Measurements from ENCODE around the gene MVK.

MVK gene

DNA sequence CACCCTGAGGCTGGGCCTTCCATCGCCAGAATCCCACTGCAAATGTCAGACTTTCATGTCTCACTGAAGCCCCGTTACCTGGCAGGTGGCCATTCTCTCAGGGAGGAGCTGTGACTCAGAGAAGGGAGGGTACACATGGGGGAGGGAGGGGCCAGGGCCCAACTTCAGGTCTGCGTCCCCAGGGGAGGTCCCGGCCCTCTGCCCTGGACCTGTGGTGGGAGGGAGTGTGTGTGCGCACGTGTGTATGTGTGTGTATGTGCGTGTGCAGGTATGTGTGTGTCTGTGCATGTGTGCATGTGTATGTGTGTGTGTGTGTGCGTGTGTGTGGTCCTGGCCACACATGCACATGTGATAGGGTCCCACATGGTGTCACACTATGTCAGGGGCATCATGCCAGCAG is 50.9 kb downstream of the MVK start:
- no peaks in the 10 kb centered on the region for H3K9me3 Mint-ChIP-seq
- DNase-seq (ENCODE audit: low spot score in 2 of 2) (no peak), ATAC-seq (ENCODE audit: low read depth) (no peak)
- H3K27ac Mint-ChIP-seq, result no peak overlapping the region
- no peaks in the 10 kb centered on the region for H3K36me3 Mint-ChIP-seq
- peaks cover 27% of the 10 kb centered on the region for H3K27me3 Mint-ChIP-seq
- H3K4me1 Mint-ChIP-seq, result peaks cover 5% of the 10 kb centered on the region
- no peak overlapping the region for H3K4me3 Mint-ChIP-seq

- no peaks in the 10 kb centered on the region for H3K36me3 Mint-ChIP-seq
- ATAC-seq (ENCODE audit: low read depth) (no peak), DNase-seq (ENCODE audit: low spot score in 2 of 2) (no peak)
- H3K4me3 Mint-ChIP-seq, result no peak overlapping the region
- no peaks in the 10 kb centered on the region for H3K9me3 Mint-ChIP-seq
- no peak overlapping the region for H3K27ac Mint-ChIP-seq
- H3K27me3 Mint-ChIP-seq, result peaks cover 28% of the 10 kb centered on the region
- peaks cover 5% of the 10 kb centered on the region for H3K4me1 Mint-ChIP-seq
Observed at GRCh38 chr12:109625131-109625559, 51.6 kb downstream of the MVK start.

DNA sequence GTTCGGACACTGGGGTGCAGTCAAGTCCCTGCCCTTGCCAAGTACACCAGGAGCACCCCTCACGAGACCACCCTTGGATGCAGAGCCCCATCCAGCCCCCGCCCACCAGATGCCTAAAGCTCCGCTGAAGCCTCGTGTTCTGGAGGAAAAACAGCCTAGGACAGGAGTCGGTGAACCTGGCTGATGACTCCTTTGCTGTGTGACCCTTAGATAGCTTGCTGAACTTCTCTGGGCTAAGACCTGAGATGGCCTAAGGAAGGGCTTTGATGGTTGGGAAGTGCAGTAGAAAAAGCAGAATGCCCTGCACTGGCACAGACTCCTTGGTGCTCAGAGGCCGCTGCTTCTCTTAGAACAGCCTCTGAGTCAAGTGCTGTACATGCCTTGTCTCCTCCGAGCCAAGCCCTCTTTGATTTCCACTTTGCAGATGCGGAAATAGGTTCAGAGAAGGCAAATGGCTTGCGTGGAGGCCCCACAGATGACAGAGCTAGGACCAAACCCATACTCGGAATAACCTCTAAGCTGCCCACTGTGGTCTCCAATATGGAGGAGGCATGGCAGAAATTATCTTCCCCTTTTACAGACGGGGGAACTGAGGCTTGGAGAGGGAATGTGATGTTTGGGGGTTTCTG is 52.3 kb downstream of the MVK start:
- no peaks in the 10 kb centered on the region for H3K9me3 Mint-ChIP-seq
- peaks cover 34% of the 10 kb centered on the region for H3K27me3 Mint-ChIP-seq
- no peak overlapping the region for H3K27ac Mint-ChIP-seq
- no peaks in the 10 kb centered on the region for H3K36me3 Mint-ChIP-seq
- ATAC-seq (ENCODE audit: low read depth), result no peak
- H3K4me1 Mint-ChIP-seq, result peaks cover 5% of the 10 kb centered on the region
- H3K4me3 Mint-ChIP-seq, result no peak overlapping the region
- DNase-seq (ENCODE audit: low spot score in 2 of 2), result no peak

DNA sequence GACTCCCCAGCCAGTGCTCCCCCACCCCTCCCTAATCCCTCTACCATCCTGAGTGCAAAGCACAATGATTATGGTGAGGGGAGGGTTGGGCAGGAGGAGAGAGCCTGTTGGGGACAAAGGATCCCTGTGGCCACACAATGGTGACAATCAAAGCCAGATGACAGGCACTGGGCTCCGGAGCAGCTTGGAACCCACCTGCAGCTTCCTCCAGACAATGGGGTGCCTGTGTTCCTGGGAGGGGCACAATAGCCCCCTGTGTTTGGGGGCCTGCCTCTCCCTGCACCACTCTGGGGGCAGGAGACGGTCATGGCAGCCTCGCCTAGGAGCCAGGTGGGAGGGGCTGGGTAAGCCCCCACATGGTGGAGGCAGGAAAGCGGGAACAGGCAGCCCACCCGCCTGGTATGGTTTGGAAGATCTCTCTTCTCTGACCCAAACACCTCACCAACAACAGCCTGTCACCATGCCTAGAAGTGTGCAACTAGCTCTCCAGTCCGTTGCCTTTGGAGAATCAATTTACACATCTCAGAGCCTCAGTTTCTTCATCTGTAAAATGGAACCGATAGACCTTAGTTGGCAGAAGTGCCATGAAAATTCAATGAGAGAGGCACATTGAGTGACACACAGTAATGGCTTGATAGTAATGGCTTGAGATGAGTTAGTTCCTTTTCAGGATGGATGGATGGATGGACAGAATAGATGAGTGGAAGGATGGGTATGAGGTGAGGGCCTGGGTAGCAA is 53.0 kb downstream of the MVK start:
- no peaks in the 10 kb centered on the region for H3K36me3 Mint-ChIP-seq
- no peak for DNase-seq (ENCODE audit: low spot score in 2 of 2)
- H3K4me3 Mint-ChIP-seq, result no peak overlapping the region
- H3K27me3 Mint-ChIP-seq, result peaks cover 32% of the 10 kb centered on the region
- H3K9me3 Mint-ChIP-seq, result no peaks in the 10 kb centered on the region
- no peak overlapping the region for H3K27ac Mint-ChIP-seq
- peaks cover 5% of the 10 kb centered on the region for H3K4me1 Mint-ChIP-seq
- no peak for ATAC-seq (ENCODE audit: low read depth)

- H3K4me1 Mint-ChIP-seq, result no peaks in the 10 kb centered on the region
- DNase-seq (ENCODE audit: low spot score in 2 of 2) (no peak), ATAC-seq (ENCODE audit: low read depth) (no peak)
- H3K27me3 Mint-ChIP-seq, result peaks cover 30% of the 10 kb centered on the region
- H3K4me3 Mint-ChIP-seq, result no peak overlapping the region
- no peaks in the 10 kb centered on the region for H3K9me3 Mint-ChIP-seq
- H3K27ac Mint-ChIP-seq, result no peak overlapping the region
- H3K36me3 Mint-ChIP-seq, result no peaks in the 10 kb centered on the region
Observed at GRCh38 chr12:109627633-109628032, 54.0 kb downstream of the MVK start.

DNA sequence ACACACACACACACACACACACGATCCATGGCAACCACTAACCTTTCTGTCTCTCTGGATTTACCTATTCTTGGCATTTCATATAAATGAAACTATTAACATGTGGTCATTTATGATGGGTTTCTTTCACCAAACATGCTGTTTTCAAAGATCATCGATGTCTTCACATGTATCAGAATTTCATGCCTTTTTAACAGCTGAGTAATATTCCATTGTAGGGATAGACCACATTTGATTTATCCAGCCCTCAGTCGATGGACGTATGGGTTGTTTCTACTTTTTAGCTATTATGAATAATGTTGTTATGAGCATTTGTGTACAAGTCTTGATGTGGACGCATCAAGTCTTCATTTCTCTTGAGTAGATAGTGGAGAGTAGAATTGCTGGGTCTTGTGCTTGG is 56.5 kb downstream of the MVK start:
- no peak for DNase-seq (ENCODE audit: low spot score in 2 of 2)
- peaks cover 24% of the 10 kb centered on the region for H3K27me3 Mint-ChIP-seq
- no peak overlapping the region for H3K27ac Mint-ChIP-seq
- H3K4me3 Mint-ChIP-seq, result no peak overlapping the region
- no peaks in the 10 kb centered on the region for H3K36me3 Mint-ChIP-seq
- H3K9me3 Mint-ChIP-seq, result peaks cover 6% of the 10 kb centered on the region
- no peaks in the 10 kb centered on the region for H3K4me1 Mint-ChIP-seq
- ATAC-seq (ENCODE audit: low read depth), result no peak

DNA sequence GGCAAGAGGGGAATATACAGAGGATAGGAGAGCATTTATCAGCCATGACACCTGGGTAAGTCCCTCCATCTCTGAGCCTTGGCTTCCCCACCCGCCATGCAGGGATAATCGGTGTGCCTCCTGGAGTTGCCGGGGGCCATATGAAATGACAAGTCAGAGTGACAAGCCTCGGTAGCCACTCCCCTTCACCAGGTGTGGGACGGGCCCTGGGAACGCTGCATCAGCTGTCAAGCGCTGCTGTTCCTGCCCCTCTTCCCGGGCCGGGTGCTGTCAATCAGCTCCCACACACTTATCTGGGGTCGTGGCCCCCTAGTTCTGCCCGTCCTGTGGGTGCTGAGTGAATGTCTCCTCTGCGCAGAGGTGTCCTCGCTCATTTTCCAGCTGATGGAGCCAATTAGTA is 57.2 kb downstream of the MVK start:
- ATAC-seq (ENCODE audit: low read depth) (no peak), DNase-seq (ENCODE audit: low spot score in 2 of 2) (no peak)
- no peaks in the 10 kb centered on the region for H3K4me1 Mint-ChIP-seq
- H3K36me3 Mint-ChIP-seq, result no peaks in the 10 kb centered on the region
- peaks cover 6% of the 10 kb centered on the region for H3K9me3 Mint-ChIP-seq
- peaks cover 21% of the 10 kb centered on the region for H3K27me3 Mint-ChIP-seq
- no peak overlapping the region for H3K4me3 Mint-ChIP-seq
- no peak overlapping the region for H3K27ac Mint-ChIP-seq

GRCh38 chr12:109631302-109631701 is 57.7 kb downstream of the MVK start:
- Mint-ChIP-seq H3K27me3 (peaks cover 21% of the 10 kb centered on the region), H3K27ac (no peak overlapping the region), H3K4me3 (no peak overlapping the region), H3K4me1 (no peaks in the 10 kb centered on the region), H3K36me3 (no peaks in the 10 kb centered on the region), H3K9me3 (peaks cover 6% of the 10 kb centered on the region)
- ATAC-seq (ENCODE audit: low read depth) (no peak), DNase-seq (ENCODE audit: low spot score in 2 of 2) (no peak)

DNA sequence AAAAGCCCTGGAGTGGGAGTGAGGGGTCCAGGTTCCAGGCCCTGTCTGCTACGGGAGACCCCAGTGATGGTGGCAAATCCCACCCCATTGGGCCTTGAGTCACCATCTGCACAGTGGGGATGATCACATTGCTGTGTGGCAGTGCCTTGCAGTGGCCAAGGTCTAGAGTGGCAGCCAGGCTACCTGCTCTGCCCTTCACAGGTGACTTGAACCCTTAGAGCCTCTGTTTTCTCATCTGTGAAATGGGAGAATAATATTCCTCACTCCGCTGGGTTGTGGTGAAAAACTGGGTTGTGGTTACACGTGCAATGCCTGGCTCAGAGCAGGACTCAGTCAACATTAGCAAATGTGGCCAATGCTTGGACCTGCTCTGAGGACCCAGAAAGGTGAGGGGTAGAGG is 58.2 kb downstream of the MVK start:
- Mint-ChIP-seq H3K9me3 (peaks cover 6% of the 10 kb centered on the region), H3K4me1 (no peaks in the 10 kb centered on the region), H3K4me3 (no peak overlapping the region), H3K27me3 (peaks cover 20% of the 10 kb centered on the region), H3K27ac (no peak overlapping the region), H3K36me3 (no peaks in the 10 kb centered on the region)
- ATAC-seq (ENCODE audit: low read depth) (no peak), DNase-seq (ENCODE audit: low spot score in 2 of 2) (no peak)

DNA sequence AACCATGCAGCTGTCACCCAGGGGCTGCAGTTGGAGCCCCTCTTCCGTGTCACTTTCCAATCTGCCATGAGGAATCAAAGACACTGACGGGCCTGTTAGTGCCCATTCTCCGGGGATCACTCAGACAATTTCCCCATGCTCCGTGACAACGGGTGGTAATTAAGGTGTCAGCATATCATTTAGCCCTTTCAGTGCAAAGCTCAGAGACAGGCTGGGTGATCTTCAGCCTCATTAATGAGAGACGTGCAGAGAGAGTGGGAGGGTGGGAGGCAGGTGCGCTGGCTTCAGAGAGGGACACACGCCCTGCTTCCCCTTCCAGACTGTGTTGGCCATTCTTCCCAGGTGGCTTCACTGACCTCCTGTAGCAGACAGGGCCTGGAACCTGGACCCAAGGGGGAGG is 58.7 kb downstream of the MVK start:
- H3K4me3 Mint-ChIP-seq, result no peak overlapping the region
- H3K9me3 Mint-ChIP-seq, result peaks cover 6% of the 10 kb centered on the region
- no peak overlapping the region for H3K27ac Mint-ChIP-seq
- no peaks in the 10 kb centered on the region for H3K4me1 Mint-ChIP-seq
- no peak for DNase-seq (ENCODE audit: low spot score in 2 of 2)
- peaks cover 18% of the 10 kb centered on the region for H3K27me3 Mint-ChIP-seq
- ATAC-seq (ENCODE audit: low read depth), result no peak
- H3K36me3 Mint-ChIP-seq, result no peaks in the 10 kb centered on the region

DNA sequence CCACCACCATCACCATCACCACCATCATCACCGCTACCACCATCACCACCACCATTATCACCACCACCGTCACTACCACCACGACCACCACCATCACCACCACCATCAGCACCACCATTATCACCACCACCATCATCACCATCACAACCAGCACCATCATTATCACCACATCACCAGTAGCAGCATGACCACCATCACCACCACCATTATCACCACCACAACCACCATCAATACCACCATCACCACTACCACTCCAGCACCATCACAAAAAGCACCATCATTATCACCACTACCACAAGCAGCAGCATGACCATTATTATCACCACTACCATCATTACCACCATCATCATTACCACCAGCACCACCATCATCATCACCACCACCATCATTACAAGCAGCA is 62.1 kb downstream of the MVK start:
- no peak overlapping the region for H3K27ac Mint-ChIP-seq
- H3K4me1 Mint-ChIP-seq, result no peaks in the 10 kb centered on the region
- H3K4me3 Mint-ChIP-seq, result no peak overlapping the region
- no peak for DNase-seq (ENCODE audit: low spot score in 2 of 2)
- peaks cover 6% of the 10 kb centered on the region for H3K9me3 Mint-ChIP-seq
- peaks cover under 1% of the 10 kb centered on the region for H3K27me3 Mint-ChIP-seq
- no peak for ATAC-seq (ENCODE audit: low read depth)
- no peaks in the 10 kb centered on the region for H3K36me3 Mint-ChIP-seq

DNA sequence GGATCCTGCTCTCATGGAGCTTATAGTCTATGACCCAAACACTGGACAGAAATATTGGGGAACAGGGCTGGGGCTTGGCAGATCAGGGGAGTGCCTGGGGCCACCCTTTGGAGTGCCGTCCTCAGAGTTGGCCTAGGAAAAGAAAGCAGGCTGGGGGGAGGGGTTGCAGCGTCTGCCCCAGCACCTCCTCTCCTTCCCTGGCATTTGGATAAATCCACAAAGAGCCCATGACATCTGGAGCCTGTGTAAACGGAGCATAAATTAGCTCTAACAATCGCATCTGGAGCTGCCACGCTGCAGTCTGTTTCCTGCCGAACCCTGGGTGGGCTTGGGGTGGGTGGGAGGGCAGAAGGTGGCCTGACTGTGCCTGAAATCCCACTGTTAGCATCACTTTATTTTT is 63.8 kb downstream of the MVK start:
- DNase-seq (ENCODE audit: low spot score in 2 of 2) (no peak), ATAC-seq (ENCODE audit: low read depth) (no peak)
- no peak overlapping the region for H3K4me3 Mint-ChIP-seq
- H3K27me3 Mint-ChIP-seq, result no peaks in the 10 kb centered on the region
- H3K9me3 Mint-ChIP-seq, result peaks cover 6% of the 10 kb centered on the region
- H3K27ac Mint-ChIP-seq, result no peak overlapping the region
- no peaks in the 10 kb centered on the region for H3K4me1 Mint-ChIP-seq
- H3K36me3 Mint-ChIP-seq, result no peaks in the 10 kb centered on the region

GRCh38 chr12:109637996-109638395 is 64.4 kb downstream of the MVK start:
- no peaks in the 10 kb centered on the region for H3K27me3 Mint-ChIP-seq
- H3K36me3 Mint-ChIP-seq, result no peaks in the 10 kb centered on the region
- no peak overlapping the region for H3K4me3 Mint-ChIP-seq
- H3K27ac Mint-ChIP-seq, result no peak overlapping the region
- no peaks in the 10 kb centered on the region for H3K4me1 Mint-ChIP-seq
- ATAC-seq (ENCODE audit: low read depth), result no peak
- DNase-seq (ENCODE audit: low spot score in 2 of 2), result no peak
- peaks cover 6% of the 10 kb centered on the region for H3K9me3 Mint-ChIP-seq

GRCh38 chr12:109638735-109639134 is 65.1 kb downstream of the MVK start:
- Mint-ChIP-seq H3K4me3 (no peak overlapping the region), H3K9me3 (peaks cover 6% of the 10 kb centered on the region), H3K27ac (no peak overlapping the region), H3K36me3 (no peaks in the 10 kb centered on the region), H3K27me3 (no peaks in the 10 kb centered on the region), H3K4me1 (no peaks in the 10 kb centered on the region)
- ATAC-seq (ENCODE audit: low read depth) (no peak), DNase-seq (ENCODE audit: low spot score in 2 of 2) (no peak)

Data from memory B cell (primary cell).